HG03139 (cell line): ENCODE results near the gene MYOF.
"Not testable (repeated sequence)": the region's sequence is repeated elsewhere in the genome, so short reads cannot be mapped to it uniquely, and the experiment has no call there.

Experiments used
- ATAC-seq: cut with Tn5 transposase; IDR thresholded peaks from one replicate; pipeline ENCODE4 v1.9.1; 2021; ENCODE audit not compliant: unreplicated experiment

Gene MYOF

DNA sequence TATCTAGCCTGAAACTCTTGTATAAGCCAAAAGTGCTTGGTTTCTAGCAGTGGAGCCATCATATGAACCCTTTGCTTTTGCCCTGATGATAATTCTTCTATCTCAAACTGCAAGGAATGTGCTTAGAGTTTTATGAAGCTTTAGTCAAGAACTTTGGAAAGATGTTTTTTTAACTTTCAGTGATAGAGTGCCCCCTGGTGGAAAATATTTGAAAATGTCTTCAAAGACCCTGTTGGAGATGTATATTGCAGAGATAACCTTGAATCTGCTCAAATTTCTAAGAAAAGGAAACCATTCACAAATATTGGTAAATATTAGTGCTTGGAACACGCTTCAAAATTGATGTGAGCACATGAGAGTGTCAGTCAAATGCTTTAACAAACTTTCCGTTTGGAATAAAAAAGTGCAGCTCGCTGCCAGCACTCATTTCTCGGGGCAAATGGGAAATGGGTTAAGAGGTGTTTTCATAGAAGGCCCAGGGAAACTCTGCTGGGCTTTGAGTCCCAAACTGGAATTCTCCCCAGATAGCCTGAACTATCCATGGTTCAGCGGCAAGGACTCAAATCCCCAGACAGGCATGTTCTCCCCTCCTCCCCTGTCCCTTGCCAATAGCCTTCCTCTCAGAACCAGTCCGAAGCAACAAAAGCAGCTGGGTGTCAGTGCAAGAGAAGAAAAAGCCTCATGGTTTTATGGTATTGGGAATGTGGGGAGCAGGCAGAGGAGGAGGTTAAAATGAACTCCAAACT, 129.3 kb downstream of the MYOF start:
- ATAC-seq: no peak

DNA sequence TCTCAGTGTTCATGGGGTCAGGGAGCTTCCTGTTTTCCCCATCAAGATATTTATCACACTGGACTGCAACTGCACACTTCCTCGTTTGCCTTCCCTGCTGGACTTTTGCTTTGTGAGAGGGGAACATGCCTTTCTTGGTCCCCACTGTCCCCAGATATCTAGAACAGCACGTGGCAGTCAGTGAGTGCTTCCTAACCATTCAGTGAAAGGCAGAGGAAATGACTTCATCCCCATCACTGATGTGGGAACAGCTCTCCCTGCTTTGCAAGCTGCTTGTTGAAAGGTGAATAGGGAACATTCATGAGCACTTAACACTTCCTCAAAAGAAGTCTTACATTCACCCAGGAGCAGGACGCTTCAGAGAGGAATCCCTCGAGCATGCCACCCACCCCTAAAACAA, 135.4 kb downstream of the MYOF start:
- no peak for ATAC-seq

DNA sequence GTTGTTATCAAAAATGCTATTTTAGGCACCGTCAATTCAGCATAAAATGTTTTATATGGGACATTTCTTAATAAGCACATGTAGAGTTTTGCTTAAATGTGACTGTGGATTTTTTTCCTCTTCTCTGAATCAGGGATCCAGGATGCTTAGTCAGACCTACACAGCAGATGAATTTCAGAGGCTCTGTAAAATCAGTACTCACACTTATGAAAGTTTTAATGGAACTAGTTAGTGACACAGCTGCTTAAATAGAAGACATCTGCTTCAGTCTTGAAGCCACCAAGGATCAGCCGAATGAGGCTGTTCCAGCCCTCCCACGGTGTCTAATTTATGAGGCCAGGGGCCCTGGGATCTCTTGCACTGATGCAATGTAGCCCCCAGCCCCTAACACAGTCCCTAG, 136.0 kb downstream of the MYOF start:
- no peak for ATAC-seq

DNA sequence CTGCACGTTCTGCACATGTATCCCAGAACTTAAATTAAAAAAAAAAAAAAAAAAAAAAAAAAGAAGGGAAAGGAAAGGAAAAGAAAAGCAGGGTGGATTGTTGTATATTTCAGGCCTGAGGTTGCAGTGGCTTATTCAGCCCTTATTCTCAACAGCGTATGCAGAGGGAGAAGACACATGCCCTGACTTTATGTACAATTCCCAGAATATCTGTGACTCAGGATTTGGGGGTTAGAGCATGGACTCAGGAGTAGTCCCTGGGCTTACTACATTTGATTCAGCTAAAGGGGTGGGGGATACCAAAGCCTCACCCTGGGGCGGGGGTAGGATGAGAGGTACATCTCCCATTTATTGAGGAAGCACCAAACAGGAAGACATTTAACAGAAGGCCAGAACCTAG, 137.4 kb downstream of the MYOF start:
- no peak for ATAC-seq

DNA sequence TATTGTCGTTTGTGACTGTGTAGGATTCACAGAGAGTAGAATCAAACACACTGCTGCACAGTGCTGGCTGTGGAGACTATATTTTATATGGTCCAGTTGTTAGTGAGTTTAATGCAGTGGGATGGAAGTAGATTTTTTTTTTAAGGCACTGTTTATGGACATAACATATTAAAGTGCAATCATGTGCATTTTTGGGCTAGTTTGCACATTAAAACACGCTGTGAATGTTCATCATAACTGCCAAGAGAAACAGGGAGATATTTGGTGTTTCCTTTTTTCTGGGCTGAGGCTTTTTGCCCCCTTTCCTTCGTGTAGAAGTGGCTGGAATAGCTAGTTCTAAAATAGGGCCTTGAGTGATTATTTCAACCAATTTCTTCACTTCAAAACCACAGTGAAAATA, 139.2 kb downstream of the MYOF start:
- no peak for ATAC-seq

DNA sequence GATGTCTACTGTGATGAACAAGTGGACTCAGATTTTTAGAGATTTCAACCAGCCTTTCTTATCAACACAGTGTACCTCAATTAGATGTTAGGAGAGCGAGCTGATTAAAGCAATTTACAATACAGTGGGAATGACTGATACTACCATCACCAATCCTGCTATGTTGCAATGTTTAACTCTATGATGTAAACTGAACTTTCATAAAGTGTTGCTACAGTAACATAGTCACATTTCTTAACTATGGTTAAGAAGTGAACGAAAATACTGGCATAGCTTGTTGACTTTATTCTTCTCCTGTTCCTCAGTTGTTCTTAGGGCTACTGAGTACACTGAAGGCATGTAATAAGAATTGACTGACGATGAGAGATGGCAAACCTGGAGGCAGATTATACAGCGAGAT, 139.8 kb downstream of the MYOF start:
- ATAC-seq: no peak

DNA sequence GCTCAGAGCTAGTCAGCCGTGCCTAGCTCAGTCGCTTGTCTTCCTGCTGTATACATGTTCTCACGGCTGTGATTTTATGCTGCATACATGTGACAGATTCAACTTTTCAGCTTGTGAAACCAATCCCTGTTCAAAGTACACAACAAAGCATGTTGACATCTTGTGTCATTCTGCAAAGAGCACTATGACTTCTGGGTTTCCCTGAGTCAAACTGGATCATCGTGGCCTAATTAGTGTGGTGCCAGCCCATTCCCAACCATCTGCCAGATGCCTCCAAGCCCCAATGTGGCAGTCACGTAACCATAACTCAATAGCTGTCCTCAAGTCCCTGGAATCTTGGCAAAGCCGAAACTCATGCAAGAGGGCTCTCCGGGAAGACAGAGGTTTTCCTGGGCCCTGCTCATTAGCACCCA, 144.8 kb downstream of the MYOF start:
- ATAC-seq: no peak

DNA sequence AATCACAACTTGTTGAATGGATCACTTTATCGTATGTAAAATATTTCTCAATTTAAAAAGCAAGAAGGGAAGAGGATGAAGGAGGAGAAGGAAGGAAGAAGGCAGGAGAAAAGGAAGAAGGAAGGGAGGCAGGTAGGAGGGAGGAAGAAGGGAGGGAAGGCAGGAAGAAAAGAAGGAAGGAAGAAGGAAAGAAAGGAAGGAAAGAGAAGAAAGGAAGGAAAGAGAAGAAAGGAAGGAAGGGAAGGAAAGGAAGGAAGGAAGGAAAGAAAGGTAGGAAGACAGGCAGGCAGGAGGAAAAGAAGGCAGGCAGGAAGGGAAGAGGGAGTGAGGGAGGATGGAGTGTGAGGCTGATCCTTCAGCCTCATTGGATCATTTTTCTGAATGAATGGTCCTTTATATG, 145.5 kb downstream of the MYOF start:
- ATAC-seq: no peak

DNA sequence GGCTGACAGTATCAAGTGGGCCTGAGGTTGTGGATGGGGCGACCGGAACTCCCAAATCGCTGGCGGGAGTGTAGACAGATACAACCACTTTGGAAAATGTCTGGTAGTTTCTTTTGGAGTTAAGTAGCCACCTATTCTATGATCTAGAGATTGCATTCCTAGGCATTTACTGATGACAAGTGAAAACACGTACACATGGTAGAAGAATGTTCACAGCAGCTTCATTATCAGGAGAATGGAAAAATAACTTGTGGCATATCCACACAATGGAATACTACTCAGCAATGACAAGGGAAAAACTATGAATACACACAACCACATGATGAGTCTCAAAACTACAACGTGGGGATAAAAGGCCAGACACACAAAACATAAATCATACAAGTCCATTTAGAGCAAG, 146.0 kb downstream of the MYOF start:
- no peak for ATAC-seq

DNA sequence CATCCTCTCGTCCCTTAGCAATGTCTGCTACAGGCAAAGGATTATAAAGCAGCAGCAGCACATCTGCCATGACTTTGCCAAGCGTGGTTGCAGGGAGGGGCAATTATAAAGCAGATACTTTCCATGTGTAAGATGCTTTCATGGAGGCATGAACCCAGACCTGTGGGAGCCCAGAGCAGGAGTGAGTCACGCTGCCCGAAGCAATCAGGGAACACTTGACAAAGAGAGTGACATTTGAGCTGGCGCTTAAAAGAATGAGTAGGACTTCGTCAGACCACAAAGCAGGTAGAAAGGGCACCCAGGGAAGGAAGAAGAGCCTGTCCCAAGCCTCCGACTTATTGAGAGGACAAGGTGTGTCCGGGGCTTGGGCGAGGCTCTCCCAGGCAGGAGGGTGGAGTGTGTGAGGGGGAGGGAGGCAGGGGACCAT, 147.2 kb downstream of the MYOF start:
- ATAC-seq: no peak

DNA sequence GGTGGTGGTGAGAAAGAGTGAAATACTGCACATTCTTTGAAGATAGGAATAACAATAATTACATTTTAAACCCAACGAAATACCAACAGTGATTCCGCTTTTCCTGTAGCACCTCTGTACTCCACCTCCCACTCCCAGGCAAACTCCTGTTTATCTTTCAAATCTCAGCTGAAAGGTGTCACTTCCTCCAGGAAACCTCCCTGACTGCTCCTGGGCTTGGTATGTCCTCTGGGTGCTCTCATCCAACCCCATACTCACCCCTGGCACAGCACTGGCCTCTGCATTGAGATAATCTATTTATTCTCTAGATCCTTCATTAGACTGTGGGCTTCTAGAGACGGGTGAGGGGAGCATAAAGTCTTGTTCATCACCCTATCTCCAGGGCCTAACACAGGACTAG, 148.0 kb downstream of the MYOF start:
- no peak for ATAC-seq

DNA sequence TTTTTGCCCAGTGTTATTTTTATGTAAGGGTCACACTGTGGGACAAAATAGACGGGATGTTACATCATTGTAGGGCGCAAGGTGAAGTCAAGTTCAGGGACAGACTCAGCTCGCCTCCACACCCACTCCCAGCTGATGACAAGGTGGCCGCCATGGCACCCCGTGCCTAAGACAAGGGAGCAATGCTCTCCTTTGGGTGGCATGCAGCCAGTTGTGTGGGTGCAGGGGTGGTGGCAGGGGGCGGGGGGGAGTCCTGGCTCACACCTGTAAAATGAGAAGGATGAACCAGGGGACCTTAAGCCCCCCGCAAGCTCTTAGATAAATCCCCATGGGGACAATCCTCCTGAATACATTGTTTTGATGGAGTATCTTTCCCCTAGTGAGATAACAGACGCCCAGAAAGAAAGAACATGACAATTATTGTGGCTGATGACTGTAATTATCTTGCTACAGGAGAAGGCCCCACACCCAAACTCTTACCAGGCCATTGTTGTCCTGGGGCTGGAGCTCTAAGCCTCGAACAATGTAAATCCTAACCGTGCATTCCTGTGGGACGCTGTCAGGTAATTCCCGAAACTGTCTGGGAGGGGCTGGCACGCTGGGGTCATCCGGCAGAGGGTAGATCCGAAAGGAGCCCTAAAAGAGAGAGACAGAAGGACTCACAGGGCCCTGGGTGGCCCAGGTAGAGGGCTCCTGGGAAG, 148.7 kb downstream of the MYOF start:
- ATAC-seq: no peak

DNA sequence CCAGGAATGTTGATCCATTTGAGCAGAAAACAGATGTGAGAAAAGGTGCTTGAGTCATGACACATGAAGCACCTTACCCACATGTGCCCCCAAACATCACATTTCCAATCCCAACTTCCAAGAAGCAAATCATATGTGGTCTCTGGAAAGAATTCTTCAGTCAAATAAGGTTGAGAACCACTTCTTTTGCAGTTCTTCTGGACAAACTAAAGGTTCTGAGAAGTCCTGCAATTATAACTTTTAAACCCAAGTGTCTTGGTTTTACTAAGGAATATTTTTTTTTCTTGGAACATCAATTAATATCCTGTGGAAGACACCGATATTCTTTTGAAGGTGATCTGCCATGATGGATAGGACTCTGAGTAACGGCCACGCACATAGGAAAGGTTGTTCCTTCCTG, 151.3 kb downstream of the MYOF start:
- no peak for ATAC-seq

DNA sequence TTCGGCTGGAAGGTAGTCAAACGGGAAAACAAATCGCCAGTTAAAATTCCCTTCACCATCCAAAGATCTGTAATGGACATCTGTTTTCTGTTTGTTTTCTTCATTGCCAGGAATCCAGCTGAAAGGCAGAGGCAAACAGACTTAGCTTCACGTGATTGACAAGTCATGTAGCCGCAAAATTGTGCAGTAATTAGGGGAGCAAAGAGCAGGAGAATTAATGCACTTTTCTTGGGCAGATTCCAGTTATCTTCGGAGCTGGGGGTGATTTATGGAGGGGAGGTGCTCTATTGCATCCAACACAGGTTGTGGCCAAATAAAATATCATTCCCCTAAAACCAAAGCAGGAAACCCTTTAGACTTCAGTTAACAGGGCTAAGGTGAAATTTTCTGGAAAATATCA, 162.2 kb downstream of the MYOF start:
- no peak for ATAC-seq

DNA sequence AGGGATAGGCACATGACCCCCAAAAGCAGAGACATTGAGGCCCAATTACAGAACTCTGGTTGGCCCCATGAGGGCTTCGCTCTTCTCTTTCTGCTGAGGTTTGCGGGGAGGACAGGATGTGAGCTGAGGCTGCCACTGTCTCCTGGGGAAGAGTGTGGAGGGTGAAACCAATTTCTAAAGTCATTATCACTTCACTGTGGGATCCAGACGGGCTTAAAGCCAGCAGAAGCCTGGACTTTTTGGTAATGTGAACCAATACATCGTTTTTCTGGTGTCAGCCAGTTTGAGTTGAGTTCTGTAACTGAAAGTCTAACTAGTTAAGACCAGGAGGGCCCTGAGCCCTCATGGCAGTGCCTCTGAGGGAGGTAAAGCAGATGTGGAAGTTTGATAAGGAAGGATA, 163.0 kb downstream of the MYOF start:
- ATAC-seq: no peak

DNA sequence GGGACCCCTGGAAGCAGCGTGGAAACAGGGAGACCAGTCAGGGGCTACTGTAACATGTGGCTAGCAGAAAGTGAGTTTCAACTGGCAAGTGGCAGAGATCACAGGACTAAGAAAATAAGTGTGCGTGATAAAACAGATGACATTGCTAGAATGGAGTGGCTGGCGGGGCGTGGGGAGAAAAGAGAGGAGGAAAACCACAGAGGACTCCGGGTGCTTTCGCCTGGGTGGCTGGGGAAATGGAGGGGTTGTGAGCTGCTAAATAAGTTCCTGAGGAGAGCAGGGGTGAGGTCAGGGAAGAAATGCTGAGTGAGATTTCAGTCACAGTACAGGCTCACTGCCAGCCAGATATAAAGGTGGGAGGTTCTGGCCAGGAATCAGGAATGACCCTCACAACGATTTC, 166.9 kb downstream of the MYOF start:
- ATAC-seq: no peak

DNA sequence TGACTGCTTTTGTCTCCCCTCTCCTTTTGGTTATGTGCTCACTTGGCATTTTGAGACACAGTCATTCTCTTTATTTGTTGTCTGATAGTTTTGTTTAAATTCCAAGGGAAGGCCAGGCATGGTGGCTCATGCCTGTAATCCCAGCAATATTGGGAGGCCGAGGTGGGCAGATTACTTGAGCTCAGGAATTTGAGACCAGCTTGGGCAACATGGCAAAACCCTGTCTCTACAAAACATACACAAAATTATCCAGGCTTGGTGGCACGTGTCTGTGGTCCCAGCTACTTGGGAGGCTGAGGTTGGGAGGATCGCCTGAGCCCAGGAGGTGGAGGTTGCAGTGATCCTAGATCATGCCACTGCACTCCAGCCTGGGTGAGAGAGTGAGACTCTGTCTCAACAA, 167.5 kb downstream of the MYOF start:
- ATAC-seq: not testable (repeated sequence)

DNA sequence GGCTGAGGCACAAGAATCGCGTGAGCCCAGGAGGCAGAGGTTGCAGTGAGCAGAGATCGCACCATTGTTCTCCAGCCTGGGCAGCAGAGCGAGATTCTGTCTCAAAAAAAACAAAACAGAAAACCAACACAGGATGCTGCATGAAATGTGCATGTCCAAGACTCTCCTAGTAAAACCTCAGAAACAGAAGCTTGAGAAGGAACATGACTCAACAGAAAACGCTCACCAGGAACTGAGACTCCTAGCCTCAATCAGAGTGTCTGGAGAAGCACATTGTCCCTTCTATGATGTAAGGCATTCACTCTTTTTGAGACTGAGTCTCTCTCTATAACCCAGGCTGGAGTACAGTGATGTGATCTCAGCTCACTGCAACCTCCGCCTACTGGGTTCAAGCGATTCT, 168.3 kb downstream of the MYOF start:
- no peak for ATAC-seq

DNA sequence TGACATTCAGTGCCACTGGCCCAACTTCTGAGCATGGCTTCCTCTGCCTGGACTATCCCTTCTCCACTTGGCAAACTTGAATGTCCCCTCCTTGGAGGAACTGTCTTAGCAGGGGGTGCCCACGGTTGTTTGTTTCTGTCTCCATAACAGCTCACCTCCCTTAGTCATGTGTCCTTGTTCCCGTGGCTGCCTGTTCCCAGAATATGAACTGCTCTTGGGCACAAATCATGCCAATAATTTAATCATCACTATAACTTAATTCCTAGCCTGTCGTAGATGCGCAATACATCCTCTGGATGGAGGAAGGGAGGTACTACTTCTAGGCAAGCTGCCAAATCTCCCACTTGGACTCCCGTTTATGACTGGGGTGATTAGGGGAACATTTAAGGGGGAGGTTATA, 173.1 kb downstream of the MYOF start:
- no peak for ATAC-seq

DNA sequence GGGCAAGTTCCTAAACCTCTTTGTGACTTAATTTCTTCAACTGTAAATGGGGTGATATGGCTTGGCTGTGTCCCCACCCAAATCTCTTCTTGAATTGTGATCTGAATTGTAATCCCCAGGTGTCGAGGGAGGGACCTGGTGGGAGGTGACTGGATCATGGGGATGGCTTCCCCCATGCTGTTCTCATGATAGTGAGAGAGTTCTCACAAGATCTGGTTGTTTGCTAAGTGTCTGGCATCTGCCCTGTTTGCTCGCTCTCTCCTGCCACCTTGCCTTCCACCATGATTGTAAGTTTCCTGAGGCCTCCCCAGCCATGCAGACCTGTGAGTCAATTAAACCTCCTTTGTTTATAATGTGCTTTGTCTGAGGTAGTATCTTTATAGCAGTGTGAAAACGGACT, 177.0 kb downstream of the MYOF start:
- ATAC-seq: no peak

DNA sequence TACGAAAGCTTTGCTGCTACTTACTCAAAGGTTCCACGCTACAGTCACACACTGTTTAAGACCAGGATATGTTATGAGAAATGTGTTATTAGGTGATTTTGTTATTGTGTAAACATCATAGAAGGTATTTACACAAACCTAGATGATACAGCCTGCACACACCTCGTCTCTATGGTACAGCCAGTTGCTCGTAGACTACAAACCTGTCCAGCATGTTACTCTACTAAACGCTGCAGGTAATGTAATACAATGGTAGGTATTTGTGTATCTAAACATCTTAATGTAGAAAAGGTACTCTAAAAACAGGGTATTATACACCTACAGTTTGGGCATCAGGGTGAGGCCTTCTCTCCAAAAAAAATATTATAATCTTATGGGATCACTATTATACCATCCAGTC, 181.2 kb downstream of the MYOF start:
- no peak for ATAC-seq

DNA sequence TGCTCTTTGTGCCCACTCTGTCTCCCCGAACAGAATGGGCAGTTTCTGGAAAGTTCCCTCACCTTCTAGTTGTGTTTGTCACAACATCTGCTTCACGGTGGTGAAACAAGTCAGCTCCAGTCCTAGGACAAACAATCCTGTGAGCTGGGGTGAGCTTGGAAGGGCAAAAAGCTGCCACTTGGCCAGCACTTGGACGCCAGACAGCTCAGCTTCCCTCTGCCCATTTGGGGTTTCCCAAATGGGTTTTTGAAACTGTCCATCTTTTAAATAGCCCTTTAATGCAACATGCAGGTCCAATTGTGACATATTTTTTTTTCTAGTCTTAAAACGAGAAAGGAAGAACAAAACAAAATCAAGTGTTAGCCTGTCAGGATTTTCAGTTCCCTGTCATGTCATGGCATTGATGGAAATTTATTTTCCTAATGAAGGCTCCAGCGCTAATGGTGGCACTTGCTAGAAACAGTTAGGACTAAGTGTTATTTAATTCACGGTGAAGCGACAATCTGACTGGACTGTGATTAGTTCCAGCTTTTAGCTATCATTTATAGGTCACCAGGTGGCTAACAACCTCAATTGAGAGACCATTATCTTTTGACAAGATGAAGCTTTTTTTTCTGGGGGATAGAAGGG, 181.7 kb downstream of the MYOF start:
- ATAC-seq: no peak
